ENCODE measurements around the gene GUSB. TPM values are rescaled to one million over a fixed set of nuclear protein-coding genes. Genes with fewer than 3 reads are reported as not detected.

GUSB gene
- total RNA-seq, 1 experiment from 2014 or later, result 47.0 TPM

GRCh38 chr7:65931685-65932084 lies 50.3 kb downstream of the GUSB start:
- DNase-seq (ENCODE audit: low read depth in 1 of 2, low spot score in 2 of 2), result no peak
- H3K4me3 ChIP-seq, result no peak overlapping the region
- no peak overlapping the region for H3K27ac ChIP-seq
- no peaks in the 10 kb centered on the region; the same call in 1 of the 2 replicates for H3K36me3 ChIP-seq
- H3K4me1 ChIP-seq (replicated peaks), result peaks cover 8% of the 10 kb centered on the region
- H3K9me3 ChIP-seq (replicated peaks), result no peaks in the 10 kb centered on the region
- no peaks in the 10 kb centered on the region for H3K27me3 ChIP-seq (replicated peaks)

GRCh38 chr7:65927489-65928448 lies 54.2 kb downstream of the GUSB start:
- Histone ChIP-seq H3K27ac (no peak overlapping the region), H3K36me3 (0 out of 2 replicates have a peak, but pooled peaks cover 7% of the 10 kb centered on the region), H3K27me3 (replicated peaks) (no peaks in the 10 kb centered on the region), H3K4me3 (no peak overlapping the region), H3K4me1 (replicated peaks) (peaks cover 4% of the 10 kb centered on the region), H3K9me3 (replicated peaks) (no peaks in the 10 kb centered on the region)
- no peak for DNase-seq (ENCODE audit: low read depth in 1 of 2, low spot score in 2 of 2)

- 0 out of 2 replicates have a peak, but pooled peaks cover 7% of the 10 kb centered on the region for H3K36me3 ChIP-seq
- no peaks in the 10 kb centered on the region for H3K9me3 ChIP-seq (replicated peaks)
- H3K4me3 ChIP-seq, result no peak overlapping the region
- no peak for DNase-seq (ENCODE audit: low read depth in 1 of 2, low spot score in 2 of 2)
- H3K27ac ChIP-seq, result no peak overlapping the region
- H3K4me1 ChIP-seq (replicated peaks), result no peaks in the 10 kb centered on the region
- no peaks in the 10 kb centered on the region for H3K27me3 ChIP-seq (replicated peaks)
Observed at GRCh38 chr7:65926588-65926987, 55.4 kb downstream of the GUSB start.

GRCh38 chr7:65925040-65925439 lies 57.0 kb downstream of the GUSB start:
- no peak overlapping the region for H3K4me3 ChIP-seq
- 0 out of 2 replicates have a peak, but pooled peaks cover 7% of the 10 kb centered on the region for H3K36me3 ChIP-seq
- DNase-seq (ENCODE audit: low read depth in 1 of 2, low spot score in 2 of 2), result no peak
- H3K4me1 ChIP-seq (replicated peaks), result no peaks in the 10 kb centered on the region
- H3K9me3 ChIP-seq (replicated peaks), result no peaks in the 10 kb centered on the region
- H3K27me3 ChIP-seq (replicated peaks), result no peaks in the 10 kb centered on the region
- H3K27ac ChIP-seq, result no peak overlapping the region

- no peak for DNase-seq (ENCODE audit: low read depth in 1 of 2, low spot score in 2 of 2)
- H3K4me3 ChIP-seq, result no peak overlapping the region
Observed at GRCh38 chr7:65924193-65924592, 57.8 kb downstream of the GUSB start.

GRCh38 chr7:65923316-65923715 lies 58.7 kb downstream of the GUSB start:
- Histone ChIP-seq H3K9me3 (replicated peaks) (no peaks in the 10 kb centered on the region), H3K27me3 (replicated peaks) (no peaks in the 10 kb centered on the region), H3K36me3 (peaks cover 10% of the 10 kb centered on the region; the same call in 1 of the 2 replicates), H3K4me1 (replicated peaks) (no peaks in the 10 kb centered on the region), H3K27ac (no peak overlapping the region), H3K4me3 (no peak overlapping the region)
- no peak for DNase-seq (ENCODE audit: low read depth in 1 of 2, low spot score in 2 of 2)

More at GRCh38 chr7:65924193-65924592, 57.8 kb downstream of the GUSB start:
- peaks cover 10% of the 10 kb centered on the region; the same call in 1 of the 2 replicates for H3K36me3 ChIP-seq
- no peaks in the 10 kb centered on the region for H3K9me3 ChIP-seq (replicated peaks)
- no peaks in the 10 kb centered on the region for H3K4me1 ChIP-seq (replicated peaks)
- H3K27me3 ChIP-seq (replicated peaks), result no peaks in the 10 kb centered on the region
- H3K27ac ChIP-seq, result no peak overlapping the region

- no peak overlapping the region for H3K4me3 ChIP-seq
- no peak overlapping the region for H3K27ac ChIP-seq
- H3K9me3 ChIP-seq (replicated peaks), result no peaks in the 10 kb centered on the region
- peaks cover 5% of the 10 kb centered on the region; the same call in 1 of the 2 replicates for H3K36me3 ChIP-seq
- no peaks in the 10 kb centered on the region for H3K27me3 ChIP-seq (replicated peaks)
- no peak for DNase-seq (ENCODE audit: low read depth in 1 of 2, low spot score in 2 of 2)
- H3K4me1 ChIP-seq (replicated peaks), result no peaks in the 10 kb centered on the region
Observed at GRCh38 chr7:65915921-65916657, 65.9 kb downstream of the GUSB start.

GRCh38 chr7:65912237-65912636 lies 69.8 kb downstream of the GUSB start:
- Histone ChIP-seq H3K4me1 (replicated peaks) (no peaks in the 10 kb centered on the region), H3K27me3 (replicated peaks) (no peaks in the 10 kb centered on the region), H3K27ac (no peak overlapping the region), H3K36me3 (0 out of 2 replicates have a peak, but pooled peaks cover 2% of the 10 kb centered on the region), H3K9me3 (replicated peaks) (no peaks in the 10 kb centered on the region), H3K4me3 (no peak overlapping the region)
- no peak for DNase-seq (ENCODE audit: low read depth in 1 of 2, low spot score in 2 of 2)

Other genes with a start within 250 kb of the GUSB start
- 11.0 and 16.1 TPM in 2 replicates for gene VKORC1L1, start 109.1 kb downstream of the GUSB start, total RNA-seq (2014; rRNA removed; shearing (Covaris generic))
- gene ASL, start 93.6 kb upstream of the GUSB start, total RNA-seq (2014; rRNA removed; shearing (Covaris generic)), result 37.4 and 57.3 TPM in 2 replicates
- gene CRCP, start 132.6 kb upstream of the GUSB start, total RNA-seq (2014; rRNA removed; shearing (Covaris generic)), result 37.8 and 47.8 TPM in 2 replicates
- gene TPST1, start 223.1 kb upstream of the GUSB start, total RNA-seq (2014; rRNA removed; shearing (Covaris generic)), result 50.0 and 51.0 TPM in 2 replicates